ENCODE measurements around the gene HECTD4.

HECTD4 gene

GRCh38 chr12:112219195-112219594, 163.0 kb downstream of the HECTD4 start:
- no peak for TF ChIP-seq CTCF (IDR thresholded peaks at IDR 0.05; ENCODE audit: low read depth, low read length, missing control alignments)
- H3K4me3 ChIP-seq (replicated peaks; ENCODE audit: low read depth, low read length): no peak overlapping the region
- DNase-seq (ENCODE audit: extremely low read depth, low read depth): no peak

GRCh38 chr12:112218150-112218549, 164.1 kb downstream of the HECTD4 start:
- no peak for TF ChIP-seq CTCF (IDR thresholded peaks at IDR 0.05; ENCODE audit: low read depth, low read length, missing control alignments)
- no peak for DNase-seq (ENCODE audit: extremely low read depth, low read depth)

GRCh38 chr12:112217647-112218046, 164.6 kb downstream of the HECTD4 start:
- no peak for TF ChIP-seq CTCF (IDR thresholded peaks at IDR 0.05; ENCODE audit: low read depth, low read length, missing control alignments)
- DNase-seq (ENCODE audit: extremely low read depth, low read depth): no peak

More at GRCh38 chr12:112218150-112218549, 164.1 kb downstream of the HECTD4 start:
- no peak overlapping the region for H3K4me3 ChIP-seq (replicated peaks; ENCODE audit: low read depth, low read length)

GRCh38 chr12:112216223-112216622, 166.0 kb downstream of the HECTD4 start:
- no peak for DNase-seq (ENCODE audit: extremely low read depth, low read depth)
- H3K4me3 ChIP-seq (replicated peaks; ENCODE audit: low read depth, low read length): no peak overlapping the region
- no peak for TF ChIP-seq CTCF (IDR thresholded peaks at IDR 0.05; ENCODE audit: low read depth, low read length, missing control alignments)

More at GRCh38 chr12:112217647-112218046, 164.6 kb downstream of the HECTD4 start:
- H3K4me3 ChIP-seq (replicated peaks; ENCODE audit: low read depth, low read length): no peak overlapping the region

GRCh38 chr12:112214064-112214463, 168.2 kb downstream of the HECTD4 start:
- no peak for TF ChIP-seq CTCF (IDR thresholded peaks at IDR 0.05; ENCODE audit: low read depth, low read length, missing control alignments)
- no peak for DNase-seq (ENCODE audit: extremely low read depth, low read depth)
- no peak overlapping the region for H3K4me3 ChIP-seq (replicated peaks; ENCODE audit: low read depth, low read length)

- no peak overlapping the region for H3K4me3 ChIP-seq (replicated peaks; ENCODE audit: low read depth, low read length)
- DNase-seq (ENCODE audit: extremely low read depth, low read depth): no peak
- no peak for TF ChIP-seq CTCF (IDR thresholded peaks at IDR 0.05; ENCODE audit: low read depth, low read length, missing control alignments)
Measured at GRCh38 chr12:112208301-112208910, 173.8 kb downstream of the HECTD4 start.

Data from HFF-Myc (cell line).